ENCODE data around the gene ZNF117. TPM values are rescaled to one million over a fixed set of nuclear protein-coding genes. Genes with fewer than 3 reads are reported as not detected.
"Not testable (repeated sequence)": the region's sequence is repeated elsewhere in the genome, so short reads cannot be mapped to it uniquely, and the experiment has no call there.

The ZNF117 gene
- total RNA-seq, 1 donor from 2014 or later: 34.0 TPM

GRCh38 chr7:65009394-65009793 is 18.6 kb upstream of the ZNF117 start:
- not testable (repeated sequence) for H3K36me3 Mint-ChIP-seq (ENCODE audit: unreplicated experiment); H3K27ac Mint-ChIP-seq (ENCODE audit: unreplicated experiment); H3K27me3 Mint-ChIP-seq (ENCODE audit: unreplicated experiment); H3K4me3 Mint-ChIP-seq (ENCODE audit: unreplicated experiment); H3K9me3 Mint-ChIP-seq (ENCODE audit: unreplicated experiment); DNase-seq
- peaks cover 12% of the 10 kb centered on the region for H3K4me1 Mint-ChIP-seq (ENCODE audit: low read depth, unreplicated experiment)

- H3K36me3 Mint-ChIP-seq (ENCODE audit: unreplicated experiment): peaks cover 14% of the 10 kb centered on the region
- H3K4me1 Mint-ChIP-seq (ENCODE audit: low read depth, unreplicated experiment): peaks cover 12% of the 10 kb centered on the region
- H3K4me3 Mint-ChIP-seq (ENCODE audit: unreplicated experiment): peak overlapping the region; percentile 95
- not testable (repeated sequence) for H3K9me3 Mint-ChIP-seq (ENCODE audit: unreplicated experiment); DNase-seq; H3K27me3 Mint-ChIP-seq (ENCODE audit: unreplicated experiment)
- H3K27ac Mint-ChIP-seq (ENCODE audit: unreplicated experiment): peak overlapping the region; percentile 99
Observed at GRCh38 chr7:65007036-65007435, 16.2 kb upstream of the ZNF117 start.

GRCh38 chr7:65006094-65006992 is 15.5 kb upstream of the ZNF117 start, which contains the start of gene ERV3-1:
Gene ERV3-1 (minus strand): TSS chr7:65006687. CDS start chr7:64993026, 13,661 bp downstream.
- peak; percentile 91 for DNase-seq
- peaks cover 12% of the 10 kb centered on the region for H3K4me1 Mint-ChIP-seq (ENCODE audit: low read depth, unreplicated experiment)
- peaks cover 20% of the 10 kb centered on the region for H3K36me3 Mint-ChIP-seq (ENCODE audit: unreplicated experiment)
- H3K4me3 Mint-ChIP-seq (ENCODE audit: unreplicated experiment): peak within 1 kb of the TSS; percentile 95
- peaks cover 5% of the 10 kb centered on the region for H3K27me3 Mint-ChIP-seq (ENCODE audit: unreplicated experiment)
- no peak for TF ChIP-seq CTCF (IDR thresholded peaks at IDR 0.05; ENCODE audit: partially characterized antibody, unreplicated experiment)
- H3K9me3 Mint-ChIP-seq (ENCODE audit: unreplicated experiment): peaks cover 7% of the 10 kb centered on the region
- H3K27ac Mint-ChIP-seq (ENCODE audit: unreplicated experiment): peak within 1 kb of the TSS; percentile 99

GRCh38 chr7:65004575-65004974 is 13.7 kb upstream of the ZNF117 start:
- no peak for TF ChIP-seq CTCF (IDR thresholded peaks at IDR 0.05; ENCODE audit: partially characterized antibody, unreplicated experiment)
- Mint-ChIP-seq H3K4me3 (ENCODE audit: unreplicated experiment) (peak overlapping the region; percentile 95), H3K36me3 (ENCODE audit: unreplicated experiment) (peaks cover 33% of the 10 kb centered on the region), H3K27me3 (ENCODE audit: unreplicated experiment) (peaks cover 7% of the 10 kb centered on the region), H3K27ac (ENCODE audit: unreplicated experiment) (no peak overlapping the region), H3K4me1 (ENCODE audit: low read depth, unreplicated experiment) (peaks cover 12% of the 10 kb centered on the region), H3K9me3 (ENCODE audit: unreplicated experiment) (peaks cover 18% of the 10 kb centered on the region)
- no peak for DNase-seq

- no peak for DNase-seq
- H3K4me3 Mint-ChIP-seq (ENCODE audit: unreplicated experiment): no peak overlapping the region
- H3K27me3 Mint-ChIP-seq (ENCODE audit: unreplicated experiment): peaks cover 10% of the 10 kb centered on the region
- peaks cover 12% of the 10 kb centered on the region for H3K4me1 Mint-ChIP-seq (ENCODE audit: low read depth, unreplicated experiment)
- H3K36me3 Mint-ChIP-seq (ENCODE audit: unreplicated experiment): peaks cover 47% of the 10 kb centered on the region
- H3K9me3 Mint-ChIP-seq (ENCODE audit: unreplicated experiment): peaks cover 24% of the 10 kb centered on the region
- no peak overlapping the region for H3K27ac Mint-ChIP-seq (ENCODE audit: unreplicated experiment)
- no peak for TF ChIP-seq CTCF (IDR thresholded peaks at IDR 0.05; ENCODE audit: partially characterized antibody, unreplicated experiment)
Observed at GRCh38 chr7:65002972-65003585, 12.2 kb upstream of the ZNF117 start.

Measured in glutamatergic neuron (in vitro differentiated cells).